SK-N-SH (cell line): ENCODE measurements around the gene OSBP2. TPM values are rescaled to one million over a fixed set of nuclear protein-coding genes. Genes with fewer than 3 reads are reported as not detected.
A peak's percentile ranks its signal among the peaks of the same experiment; 100 is the strongest.

ENCODE experiments used
- CTCF ChIA-PET: fragments of 300-600, 350-600 bp; formaldehyde crosslinking; extraction: SDS; loops from one replicate; lab custom pipeline; 2021; lab: Yijun Ruan, JAX
- POLR2A ChIA-PET: fragments of 350-600 bp; sonication (Branson Sonifier 250); formaldehyde crosslinking; extraction: SDS; loops from one replicate; lab custom pipeline; 2020; ENCODE audit warnings: antibody characterized with exemption, inconsistent platforms; lab: Yijun Ruan, JAX
- DNase-seq: peaks from one replicate; pipeline ENCODE4 v3.0.0; 2012
- H2AFZ ChIP-seq: fragments of 200-600 bp; sonication (generic); 2 replicates; pipeline ENCODE4 v1.8.1; 2016; ENCODE audit warnings: antibody characterized with exemption, mild to moderate bottlenecking, low read depth
- H3F3A ChIP-seq: fragments of 200-600 bp; sonication (generic); replicated peaks from 2 replicates; pipeline ENCODE3; 2016; ENCODE audit warnings: antibody characterized with exemption, mild to moderate bottlenecking; ENCODE audit not compliant: insufficient read depth
- H3K27ac ChIP-seq, 2 experiments: fragments of 200-500 bp in 1 of 2; fragments of 200-600 bp in 1 of 2; sonication (Bioruptor generic) in 1 of 2; sonication (generic), shearing (Covaris generic) in 1 of 2; 2 replicates each; pipeline versions ENCODE4 v1.5.1 to v1.6.1; 2014 to 2016; ENCODE audit warnings: low read depth in 2 of 2, inconsistent platforms in 1 of 2, low read length in 1 of 2, mild to moderate bottlenecking in 1 of 2, mixed read lengths in 1 of 2
- H3K27me3 ChIP-seq: fragments of 200-600 bp; sonication (generic), shearing (Covaris generic); 2 replicates; pipeline ENCODE4 v1.6.1; 2016; ENCODE audit warnings: mixed run types; ENCODE audit not compliant: insufficient read depth
- H3K36me3 ChIP-seq, 2 experiments: fragments of 200-500 bp in 1 of 2; fragments of 200-600 bp in 1 of 2; sonication (Bioruptor generic) in 1 of 2; sonication (generic) in 1 of 2; replicated peaks in 1 of 2; 2 replicates each; pipeline versions ENCODE3 to v1.5.1; 2014 to 2016; ENCODE audit warnings: low read length in 1 of 2, mild to moderate bottlenecking in 1 of 2; ENCODE audit not compliant: insufficient read depth in 2 of 2, control insufficient read depth in 1 of 2
- H3K4me1 ChIP-seq, 2 experiments: fragments of 200-500 bp in 1 of 2; fragments of 200-600 bp in 1 of 2; sonication (Bioruptor generic) in 1 of 2; sonication (generic), shearing (Covaris generic) in 1 of 2; 2 replicates each; pipeline versions ENCODE4 v1.5.1 to v1.6.1; 2014 to 2016; ENCODE audit warnings: low read depth in 1 of 2, low read length in 1 of 2, mixed run types in 1 of 2; ENCODE audit not compliant: insufficient read depth in 2 of 2, control insufficient read depth in 1 of 2
- H3K4me2 ChIP-seq: fragments of 200-600 bp; sonication (generic), shearing (Covaris generic); 2 replicates; pipeline ENCODE4 v1.6.1; 2017; ENCODE audit warnings: mixed run types
- H3K4me3 ChIP-seq, 2 experiments: fragments of 200-500 bp in 1 of 2; fragments of 200-600 bp in 1 of 2; sonication (Bioruptor generic) in 1 of 2; sonication (generic), shearing (Covaris generic) in 1 of 2; 2 replicates each; pipeline versions ENCODE4 v1.5.1 to v1.8.1; 2014 to 2016; ENCODE audit warnings: low read depth in 2 of 2, inconsistent platforms in 1 of 2, low read length in 1 of 2, mild to moderate bottlenecking in 1 of 2, mixed read lengths in 1 of 2, moderate library complexity in 1 of 2
- H3K79me2 ChIP-seq: fragments of 200-600 bp; sonication (generic); 2 replicates; pipeline ENCODE4 v1.8.1; 2017; ENCODE audit warnings: mild to moderate bottlenecking; ENCODE audit not compliant: insufficient read depth
- H3K9ac ChIP-seq: fragments of 200-600 bp; sonication (generic); 2 replicates; pipeline ENCODE4 v1.6.1; 2017; ENCODE audit warnings: mixed run types
- H3K9me2 ChIP-seq: fragments of 200-600 bp; sonication (generic); 2 replicates; pipeline ENCODE4 v1.6.1; 2017; ENCODE audit warnings: mixed run types
- H3K9me3 ChIP-seq: fragments of 200-600 bp; sonication (generic); 2 replicates; pipeline ENCODE4 v1.6.1; 2017; ENCODE audit warnings: mixed run types, mild to moderate bottlenecking, moderate library complexity
- H4K20me1 ChIP-seq: fragments of 200-600 bp; sonication (generic); 2 replicates; pipeline ENCODE4 v1.6.1; 2017; ENCODE audit warnings: mild to moderate bottlenecking, mixed run types; ENCODE audit not compliant: insufficient read depth
- CHD2 ChIP-seq: fragments of 150-350 bp; IDR thresholded peaks from 2 replicates; pipeline ENCODE4 v1.6.1; 2018; ENCODE audit warnings: low read length; ENCODE audit not compliant: partially characterized antibody
- EP300 ChIP-seq, 2 experiments: IDR thresholded peaks; 2 replicates each; pipeline versions ENCODE4 v1.4.0 to v1.6.1; 2012; ENCODE audit warnings: borderline replicate concordance in 1 of 2, low read depth in 1 of 2, low read length in 1 of 2
- EZH2phosphoT487 ChIP-seq: fragments of 200-600 bp; sonication (generic); IDR thresholded peaks from 2 replicates; pipeline ENCODE4 v1.6.1; 2017; ENCODE audit warnings: low read depth, mixed run types, mild to moderate bottlenecking, antibody characterized with exemption, moderate library complexity, borderline replicate concordance
- FOXJ3 ChIP-seq: sonication (generic); formaldehyde crosslinking; IDR thresholded peaks from 2 replicates; pipeline ENCODE4 v1.5.1; 2020; ENCODE audit warnings: mild to moderate bottlenecking, missing genetic modification reagents
- GABPA ChIP-seq: IDR thresholded peaks from 2 replicates; pipeline ENCODE4 v1.4.0; 2012; ENCODE audit warnings: low read depth, mild to moderate bottlenecking
- JUND ChIP-seq: IDR thresholded peaks from 2 replicates; pipeline ENCODE4 v1.4.0; 2012
- MEF2A ChIP-seq: IDR thresholded peaks from 2 replicates; pipeline ENCODE4 v1.4.0; 2012; ENCODE audit warnings: low read depth, borderline replicate concordance
- MXI1 ChIP-seq: IDR thresholded peaks from 2 replicates; pipeline ENCODE4 v1.6.1; 2012; ENCODE audit warnings: mild to moderate bottlenecking, low read depth, low read length, improper control_type of control experiment
- RAD21 ChIP-seq: IDR thresholded peaks from 2 replicates; pipeline ENCODE4 v1.6.1; 2012; ENCODE audit warnings: mild to moderate bottlenecking, low read length
- RXRA ChIP-seq: IDR thresholded peaks from 2 replicates; pipeline ENCODE4 v1.4.0; 2012; ENCODE audit warnings: low read depth, mild to moderate bottlenecking, borderline replicate concordance
- SIN3A ChIP-seq: IDR thresholded peaks from 2 replicates; pipeline ENCODE4 v1.6.1; 2012; ENCODE audit warnings: low read depth, mild to moderate bottlenecking, low read length, moderate library complexity, borderline replicate concordance
- YY1 ChIP-seq: IDR thresholded peaks from 2 replicates; pipeline ENCODE4 v1.4.0; 2012; ENCODE audit warnings: low read depth, mild to moderate bottlenecking
- WGBS: methylation state at CpG from one replicate; pipeline ENCODE4 v1.1.6; 2017; ENCODE audit warnings: low lambda C conversion rate; 5-methylcytosine and 5-hydroxymethylcytosine counted together
- polyA plus RNA-seq, 3 experiments: library from polyadenylated mRNA; depleted of rRNA; stranded (reverse); fragments of >200 nt; gene quantifications; 2 replicates each; pipeline ENCODE4 v1.2.3, GENCODE V29; 2012
- TF ChIP-seq, protein P1 (sequence below): IDR thresholded peaks from 2 replicates; pipeline ENCODE4 v1.4.0; 2012; ENCODE audit warnings: low read depth, borderline replicate concordance
- TF ChIP-seq, protein P2 (sequence below): fragments of 200-600 bp; sonication (generic); IDR thresholded peaks from 2 replicates; pipeline ENCODE4 v1.6.1; 2017; ENCODE audit warnings: antibody characterized with exemption, mild to moderate bottlenecking, moderate library complexity
- TF ChIP-seq, protein P3 (sequence below): IDR thresholded peaks from 2 replicates; pipeline ENCODE4 v1.6.1; 2012; ENCODE audit warnings: mild to moderate bottlenecking, low read depth, low read length, moderate library complexity

OSBP2 gene
- polyA plus RNA-seq, 1 of the 3 experiments (the other 2 are of a cell fraction) = 3.1 TPM

DNA sequence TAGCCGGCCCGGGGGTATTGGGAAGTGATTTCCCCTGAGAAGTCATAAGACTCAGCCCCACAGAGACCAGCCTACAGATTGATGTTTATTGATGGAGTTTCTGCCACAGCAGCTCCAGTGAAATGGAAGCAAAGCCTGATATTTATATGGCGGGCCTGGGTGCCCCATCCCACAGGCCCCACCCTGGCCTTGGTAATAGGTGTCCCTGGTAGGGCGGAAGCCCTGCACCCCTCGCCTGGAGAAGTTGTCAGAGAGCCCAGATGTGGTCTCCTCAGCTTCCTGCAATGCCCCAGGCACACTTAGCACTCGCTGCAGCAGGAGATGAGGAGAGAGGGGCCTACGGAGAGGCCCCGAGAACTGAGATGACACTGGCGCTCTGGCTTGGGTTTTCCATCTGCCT is 166.5 kb downstream of the OSBP2 start:
- Histone ChIP-seq H3K27me3 (no peaks in the 10 kb centered on the region), H3K4me3 (no peak overlapping the region), H3K79me2 (no peaks in the 10 kb centered on the region), H3K27ac (no peak overlapping the region), H3K9ac (no peak overlapping the region), H3K4me2 (no peak overlapping the region), H3K4me1 (peaks cover 0 to 28% of the 10 kb centered on the region in 2 experiments; a peak in 1 of 4 replicates), H3K9me2 (no peaks in the 10 kb centered on the region), H4K20me1 (no peaks in the 10 kb centered on the region), H3K9me3 (no peaks in the 10 kb centered on the region), H2AFZ (no peak overlapping the region), H3F3A (no peaks in the 10 kb centered on the region), H3K36me3 (no peaks in the 10 kb centered on the region)
- WGBS = 91% methylated on average over 6 of the region's 9 CpGs
- ChIA-PET CTCF (interaction anchor here (1.7 kb wide), 1 partner anchor 60 kb away, joined by 5 read pairs; no protein-coding TSS in a partner anchor), POLR2A (no interaction called here)
- no peak for TF ChIP-seq JUND
- TF ChIP-seq YY1 = no peak
- TF ChIP-seq GABPA = no peak
- no peak for TF ChIP-seq CHD2
- no peak for TF ChIP-seq FOXJ3 (CRISPR knock-in tag)
- TF ChIP-seq, protein P1, sequence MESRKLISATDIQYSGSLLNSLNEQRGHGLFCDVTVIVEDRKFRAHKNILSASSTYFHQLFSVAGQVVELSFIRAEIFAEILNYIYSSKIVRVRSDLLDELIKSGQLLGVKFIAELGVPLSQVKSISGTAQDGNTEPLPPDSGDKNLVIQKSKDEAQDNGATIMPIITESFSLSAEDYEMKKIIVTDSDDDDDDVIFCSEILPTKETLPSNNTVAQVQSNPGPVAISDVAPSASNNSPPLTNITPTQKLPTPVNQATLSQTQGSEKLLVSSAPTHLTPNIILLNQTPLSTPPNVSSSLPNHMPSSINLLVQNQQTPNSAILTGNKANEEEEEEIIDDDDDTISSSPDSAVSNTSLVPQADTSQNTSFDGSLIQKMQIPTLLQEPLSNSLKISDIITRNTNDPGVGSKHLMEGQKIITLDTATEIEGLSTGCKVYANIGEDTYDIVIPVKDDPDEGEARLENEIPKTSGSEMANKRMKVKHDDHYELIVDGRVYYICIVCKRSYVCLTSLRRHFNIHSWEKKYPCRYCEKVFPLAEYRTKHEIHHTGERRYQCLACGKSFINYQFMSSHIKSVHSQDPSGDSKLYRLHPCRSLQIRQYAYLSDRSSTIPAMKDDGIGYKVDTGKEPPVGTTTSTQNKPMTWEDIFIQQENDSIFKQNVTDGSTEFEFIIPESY = no peak
- TF ChIP-seq MXI1 = no peak
- DNase-seq = peak; percentile 48

DNA sequence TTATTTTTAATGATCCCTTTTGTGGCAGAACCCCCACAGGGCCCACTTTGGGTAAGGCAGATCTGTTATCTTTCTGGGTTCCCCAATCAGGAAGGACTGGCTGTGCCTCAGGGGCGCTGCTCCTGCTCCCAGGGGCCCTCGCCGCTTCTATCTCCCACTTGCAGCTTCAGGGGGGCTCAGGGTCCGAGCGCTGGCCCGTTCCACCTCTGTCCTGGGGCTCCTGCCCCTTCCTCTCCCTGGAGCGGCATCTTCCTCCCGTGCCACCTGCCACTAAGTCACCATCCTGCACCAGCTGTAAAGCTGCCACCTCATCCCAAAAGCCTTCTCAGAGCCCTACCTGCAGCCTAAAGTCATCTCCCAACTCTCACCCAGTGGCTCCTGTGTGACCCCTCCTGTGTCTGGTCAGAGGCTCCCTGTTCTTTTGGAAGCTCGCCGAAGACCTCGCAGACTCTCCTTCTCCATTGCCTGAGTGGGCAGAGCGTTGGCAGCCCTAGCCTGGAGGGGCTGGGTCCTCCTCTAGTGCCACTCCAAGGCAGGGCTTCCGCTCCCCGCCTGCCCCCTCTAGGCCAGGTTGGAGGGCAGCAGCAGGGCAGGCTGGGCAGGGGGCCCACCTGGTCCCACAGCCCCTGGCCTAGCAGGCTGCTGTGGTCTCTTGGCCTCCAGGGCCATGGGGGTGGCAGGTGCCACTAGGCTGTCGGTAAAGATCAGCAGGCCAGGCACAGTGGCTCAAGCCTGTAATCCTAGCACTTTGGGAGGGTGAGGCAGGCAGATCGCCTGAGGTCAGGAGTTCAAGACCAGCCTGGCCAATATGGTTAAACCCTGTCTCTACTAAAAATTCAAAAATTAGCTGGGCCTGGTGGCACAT is 167.2 kb downstream of the OSBP2 start:
- CTCF ChIA-PET = interaction anchor here (1.2 kb wide), 1 partner anchor 9 kb away, joined by 3 read pairs; no protein-coding TSS in a partner anchor
- DNase-seq = peak; percentile 25
- no peak overlapping the region for H3K27ac ChIP-seq
- H3K4me1 ChIP-seq = peaks cover 0 to 28% of the 10 kb centered on the region in 2 experiments; a peak in 1 of 4 replicates
- no peaks in the 10 kb centered on the region for H4K20me1 ChIP-seq
- no peaks in the 10 kb centered on the region for H3K36me3 ChIP-seq
- H3K9me2 ChIP-seq = no peaks in the 10 kb centered on the region
- no peak overlapping the region for H3K4me3 ChIP-seq
- no peaks in the 10 kb centered on the region for H3F3A ChIP-seq
- WGBS = 79% methylated on average over 13 of the region's 16 CpGs
- POLR2A ChIA-PET = no interaction called here
- H3K79me2 ChIP-seq = no peaks in the 10 kb centered on the region
- no peak overlapping the region for H3K9ac ChIP-seq
- no peak overlapping the region for H3K4me2 ChIP-seq
- H2AFZ ChIP-seq = no peak overlapping the region
- no peaks in the 10 kb centered on the region for H3K27me3 ChIP-seq
- H3K9me3 ChIP-seq = no peaks in the 10 kb centered on the region
- TF ChIP-seq MEF2A (no peak), GABPA (no peak), RAD21 (no peak), SIN3A (no peak), JUND (no peak), RXRA (no peak), EP300 (IDR thresholded peaks at IDR 0.05; ENCODE audit: borderline replicate concordance in 1 of 2, low read depth in 1 of 2, low read length in 1 of 2) (no peak), EZH2phosphoT487 (no peak)
- TF ChIP-seq, protein P2, sequence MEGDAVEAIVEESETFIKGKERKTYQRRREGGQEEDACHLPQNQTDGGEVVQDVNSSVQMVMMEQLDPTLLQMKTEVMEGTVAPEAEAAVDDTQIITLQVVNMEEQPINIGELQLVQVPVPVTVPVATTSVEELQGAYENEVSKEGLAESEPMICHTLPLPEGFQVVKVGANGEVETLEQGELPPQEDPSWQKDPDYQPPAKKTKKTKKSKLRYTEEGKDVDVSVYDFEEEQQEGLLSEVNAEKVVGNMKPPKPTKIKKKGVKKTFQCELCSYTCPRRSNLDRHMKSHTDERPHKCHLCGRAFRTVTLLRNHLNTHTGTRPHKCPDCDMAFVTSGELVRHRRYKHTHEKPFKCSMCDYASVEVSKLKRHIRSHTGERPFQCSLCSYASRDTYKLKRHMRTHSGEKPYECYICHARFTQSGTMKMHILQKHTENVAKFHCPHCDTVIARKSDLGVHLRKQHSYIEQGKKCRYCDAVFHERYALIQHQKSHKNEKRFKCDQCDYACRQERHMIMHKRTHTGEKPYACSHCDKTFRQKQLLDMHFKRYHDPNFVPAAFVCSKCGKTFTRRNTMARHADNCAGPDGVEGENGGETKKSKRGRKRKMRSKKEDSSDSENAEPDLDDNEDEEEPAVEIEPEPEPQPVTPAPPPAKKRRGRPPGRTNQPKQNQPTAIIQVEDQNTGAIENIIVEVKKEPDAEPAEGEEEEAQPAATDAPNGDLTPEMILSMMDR = no peak
- TF ChIP-seq, protein P1 = no peak
- TF ChIP-seq, protein P3, sequence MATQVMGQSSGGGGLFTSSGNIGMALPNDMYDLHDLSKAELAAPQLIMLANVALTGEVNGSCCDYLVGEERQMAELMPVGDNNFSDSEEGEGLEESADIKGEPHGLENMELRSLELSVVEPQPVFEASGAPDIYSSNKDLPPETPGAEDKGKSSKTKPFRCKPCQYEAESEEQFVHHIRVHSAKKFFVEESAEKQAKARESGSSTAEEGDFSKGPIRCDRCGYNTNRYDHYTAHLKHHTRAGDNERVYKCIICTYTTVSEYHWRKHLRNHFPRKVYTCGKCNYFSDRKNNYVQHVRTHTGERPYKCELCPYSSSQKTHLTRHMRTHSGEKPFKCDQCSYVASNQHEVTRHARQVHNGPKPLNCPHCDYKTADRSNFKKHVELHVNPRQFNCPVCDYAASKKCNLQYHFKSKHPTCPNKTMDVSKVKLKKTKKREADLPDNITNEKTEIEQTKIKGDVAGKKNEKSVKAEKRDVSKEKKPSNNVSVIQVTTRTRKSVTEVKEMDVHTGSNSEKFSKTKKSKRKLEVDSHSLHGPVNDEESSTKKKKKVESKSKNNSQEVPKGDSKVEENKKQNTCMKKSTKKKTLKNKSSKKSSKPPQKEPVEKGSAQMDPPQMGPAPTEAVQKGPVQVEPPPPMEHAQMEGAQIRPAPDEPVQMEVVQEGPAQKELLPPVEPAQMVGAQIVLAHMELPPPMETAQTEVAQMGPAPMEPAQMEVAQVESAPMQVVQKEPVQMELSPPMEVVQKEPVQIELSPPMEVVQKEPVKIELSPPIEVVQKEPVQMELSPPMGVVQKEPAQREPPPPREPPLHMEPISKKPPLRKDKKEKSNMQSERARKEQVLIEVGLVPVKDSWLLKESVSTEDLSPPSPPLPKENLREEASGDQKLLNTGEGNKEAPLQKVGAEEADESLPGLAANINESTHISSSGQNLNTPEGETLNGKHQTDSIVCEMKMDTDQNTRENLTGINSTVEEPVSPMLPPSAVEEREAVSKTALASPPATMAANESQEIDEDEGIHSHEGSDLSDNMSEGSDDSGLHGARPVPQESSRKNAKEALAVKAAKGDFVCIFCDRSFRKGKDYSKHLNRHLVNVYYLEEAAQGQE = no peak
